Panc1 (cell line): ENCODE data around the gene CTNNAL1. TPM values are rescaled to one million over a fixed set of nuclear protein-coding genes. Genes with fewer than 3 reads are reported as not detected.

Experiments used
- ATAC-seq: fragments of 200-7000 bp; cut with Tn5 transposase; 2 replicates; pipeline ENCODE4 v1.9.1; 2020; ENCODE audit warnings: mild to moderate bottlenecking, moderate library complexity
- BruUV-seq: library from RNA; stranded (reverse); fragments of 400-500 nt; replicated peaks from 2 replicates; lab custom pipeline; 2021; lab: Mats Ljungman, UMichigan
- CTCF ChIA-PET: fragments of 300-600 bp; sonication (Branson Sonifier 250); formaldehyde crosslinking; loops from one replicate; lab custom pipeline; 2022; ENCODE audit warnings: antibody characterized with exemption; lab: Charles Lee
- POLR2A ChIA-PET: fragments of 300-600 bp; sonication (Branson Sonifier 250); formaldehyde crosslinking; loops from one replicate; lab custom pipeline; 2022; ENCODE audit warnings: antibody characterized with exemption; lab: Charles Lee
- DNase-seq: peaks from one replicate; pipeline ENCODE4 v3.0.0-alpha.2; 2010; ENCODE audit warnings: low read depth, low spot score
- H3K27ac ChIP-seq: 2 replicates; pipeline ENCODE4 v1.5.1; 2011; ENCODE audit warnings: mild to moderate bottlenecking, low read length, inconsistent platforms
- H3K27me3 ChIP-seq: fragments of 200-500 bp; sonication (Bioruptor generic); 2 replicates; pipeline ENCODE4 v1.6.0; 2014; ENCODE audit warnings: low read length, inconsistent platforms; ENCODE audit not compliant: control insufficient read depth, insufficient read depth
- H3K36me3 ChIP-seq: fragments of 200-500 bp; sonication (Bioruptor generic); 2 replicates; pipeline ENCODE4 v1.5.1; 2014; ENCODE audit warnings: inconsistent platforms, mild to moderate bottlenecking, low read length, moderate library complexity; ENCODE audit not compliant: control insufficient read depth, insufficient read depth
- H3K4me1 ChIP-seq: 2 replicates; pipeline ENCODE4 v1.5.1; 2011; ENCODE audit warnings: inconsistent platforms, mild to moderate bottlenecking, low read length, moderate library complexity; ENCODE audit not compliant: control insufficient read depth, insufficient read depth
- H3K4me3 ChIP-seq, 2 experiments: 2 replicates each; pipeline ENCODE4 v1.5.1; 2011 to 2012; ENCODE audit warnings: low read depth in 2 of 2, low read length in 2 of 2, mild to moderate bottlenecking in 2 of 2, inconsistent platforms in 1 of 2, moderate library complexity in 1 of 2
- H3K9me3 ChIP-seq: fragments of 200-500 bp; sonication (Bioruptor generic); 2 replicates; pipeline ENCODE4 v1.5.1; 2014; ENCODE audit warnings: low read depth, mild to moderate bottlenecking, inconsistent platforms, low read length, moderate library complexity; ENCODE audit not compliant: control insufficient read depth, insufficient read depth
- POLR2AphosphoS5 ChIP-seq: IDR thresholded peaks from 2 replicates; pipeline ENCODE4 v1.6.1; 2012; ENCODE audit warnings: mild to moderate bottlenecking, low read depth, low read length, moderate library complexity
- SIN3A ChIP-seq: IDR thresholded peaks from 2 replicates; pipeline ENCODE4 v1.6.1; 2012; ENCODE audit warnings: low read depth, mild to moderate bottlenecking, low read length, moderate library complexity, borderline replicate concordance; ENCODE audit not compliant: insufficient read depth
- TCF7L2 ChIP-seq: IDR thresholded peaks from 2 replicates; pipeline ENCODE4 v1.6.1; 2011; ENCODE audit warnings: mild to moderate bottlenecking, low read depth, low read length, inconsistent platforms
- in situ Hi-C: cut with HindIII; loops from 2 replicates; pipeline ENCODE4 v1.10.0; 2016; ENCODE audit warnings: low sequenced_read_pairs, low pct_unique_long_range_greater_than_20kb
- intact Hi-C: fragments of 100-400 bp; cut with micrococcal nuclease; formaldehyde crosslinking; loops from one replicate; pipeline ENCODE4 v1.10.0; 2022; ENCODE audit not compliant: unreplicated experiment
- total RNA-seq: library from RNA; stranded (reverse); gene quantifications from one replicate; pipeline ENCODE4 v1.2.1, GENCODE V29; 2021; ENCODE audit not compliant: unreplicated experiment
- TF ChIP-seq, protein P1 (sequence below), 2 experiments: IDR thresholded peaks; 2 replicates each; pipeline ENCODE4 v1.6.1; 2011 to 2012; ENCODE audit warnings: low read depth in 2 of 2, control low read depth in 1 of 2, low read length in 1 of 2, mild to moderate bottlenecking in 1 of 2, moderate library complexity in 1 of 2; ENCODE audit not compliant: insufficient read depth in 1 of 2
- TF ChIP-seq, protein P2 (sequence below): fragments of 450-650 bp; IDR thresholded peaks from 2 replicates; pipeline ENCODE4 v1.5.1; 2017; ENCODE audit warnings: mild to moderate bottlenecking

The CTNNAL1 gene
- total RNA-seq, 1 experiment from 2014 or later, result 79.8 TPM

DNA sequence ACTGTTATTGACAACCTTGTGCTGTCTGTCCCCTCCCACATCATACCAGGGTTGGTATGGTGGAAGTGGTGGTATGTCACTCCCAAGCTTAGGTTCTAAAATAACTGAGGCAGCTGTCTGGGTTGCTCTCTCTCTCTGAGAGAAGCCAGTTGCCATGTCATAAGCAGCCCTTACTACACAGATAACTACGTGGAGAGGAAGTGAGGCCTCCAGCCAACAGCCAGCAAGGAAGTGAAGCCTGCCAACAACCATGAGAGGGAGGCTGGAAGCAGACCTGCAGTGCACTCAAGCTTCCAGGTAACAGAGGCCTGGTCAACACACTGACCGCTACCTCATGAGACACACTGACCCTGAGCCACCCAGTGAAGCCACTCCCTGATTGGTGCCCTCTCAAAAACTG is 18.6 kb downstream of the CTNNAL1 start:
- BruUV-seq, result no TSS peak
- TF ChIP-seq TCF7L2 (no peak), SIN3A (no peak), POLR2AphosphoS5 (no peak)
- TF ChIP-seq, protein P1, sequence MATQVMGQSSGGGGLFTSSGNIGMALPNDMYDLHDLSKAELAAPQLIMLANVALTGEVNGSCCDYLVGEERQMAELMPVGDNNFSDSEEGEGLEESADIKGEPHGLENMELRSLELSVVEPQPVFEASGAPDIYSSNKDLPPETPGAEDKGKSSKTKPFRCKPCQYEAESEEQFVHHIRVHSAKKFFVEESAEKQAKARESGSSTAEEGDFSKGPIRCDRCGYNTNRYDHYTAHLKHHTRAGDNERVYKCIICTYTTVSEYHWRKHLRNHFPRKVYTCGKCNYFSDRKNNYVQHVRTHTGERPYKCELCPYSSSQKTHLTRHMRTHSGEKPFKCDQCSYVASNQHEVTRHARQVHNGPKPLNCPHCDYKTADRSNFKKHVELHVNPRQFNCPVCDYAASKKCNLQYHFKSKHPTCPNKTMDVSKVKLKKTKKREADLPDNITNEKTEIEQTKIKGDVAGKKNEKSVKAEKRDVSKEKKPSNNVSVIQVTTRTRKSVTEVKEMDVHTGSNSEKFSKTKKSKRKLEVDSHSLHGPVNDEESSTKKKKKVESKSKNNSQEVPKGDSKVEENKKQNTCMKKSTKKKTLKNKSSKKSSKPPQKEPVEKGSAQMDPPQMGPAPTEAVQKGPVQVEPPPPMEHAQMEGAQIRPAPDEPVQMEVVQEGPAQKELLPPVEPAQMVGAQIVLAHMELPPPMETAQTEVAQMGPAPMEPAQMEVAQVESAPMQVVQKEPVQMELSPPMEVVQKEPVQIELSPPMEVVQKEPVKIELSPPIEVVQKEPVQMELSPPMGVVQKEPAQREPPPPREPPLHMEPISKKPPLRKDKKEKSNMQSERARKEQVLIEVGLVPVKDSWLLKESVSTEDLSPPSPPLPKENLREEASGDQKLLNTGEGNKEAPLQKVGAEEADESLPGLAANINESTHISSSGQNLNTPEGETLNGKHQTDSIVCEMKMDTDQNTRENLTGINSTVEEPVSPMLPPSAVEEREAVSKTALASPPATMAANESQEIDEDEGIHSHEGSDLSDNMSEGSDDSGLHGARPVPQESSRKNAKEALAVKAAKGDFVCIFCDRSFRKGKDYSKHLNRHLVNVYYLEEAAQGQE (IDR thresholded peaks at IDR 0.05; ENCODE audit: insufficient read depth in 1 of 2, low read depth in 2 of 2, low read length in 1 of 2), result no peak
- TF ChIP-seq, protein P2, sequence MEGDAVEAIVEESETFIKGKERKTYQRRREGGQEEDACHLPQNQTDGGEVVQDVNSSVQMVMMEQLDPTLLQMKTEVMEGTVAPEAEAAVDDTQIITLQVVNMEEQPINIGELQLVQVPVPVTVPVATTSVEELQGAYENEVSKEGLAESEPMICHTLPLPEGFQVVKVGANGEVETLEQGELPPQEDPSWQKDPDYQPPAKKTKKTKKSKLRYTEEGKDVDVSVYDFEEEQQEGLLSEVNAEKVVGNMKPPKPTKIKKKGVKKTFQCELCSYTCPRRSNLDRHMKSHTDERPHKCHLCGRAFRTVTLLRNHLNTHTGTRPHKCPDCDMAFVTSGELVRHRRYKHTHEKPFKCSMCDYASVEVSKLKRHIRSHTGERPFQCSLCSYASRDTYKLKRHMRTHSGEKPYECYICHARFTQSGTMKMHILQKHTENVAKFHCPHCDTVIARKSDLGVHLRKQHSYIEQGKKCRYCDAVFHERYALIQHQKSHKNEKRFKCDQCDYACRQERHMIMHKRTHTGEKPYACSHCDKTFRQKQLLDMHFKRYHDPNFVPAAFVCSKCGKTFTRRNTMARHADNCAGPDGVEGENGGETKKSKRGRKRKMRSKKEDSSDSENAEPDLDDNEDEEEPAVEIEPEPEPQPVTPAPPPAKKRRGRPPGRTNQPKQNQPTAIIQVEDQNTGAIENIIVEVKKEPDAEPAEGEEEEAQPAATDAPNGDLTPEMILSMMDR, result no peak
- no peaks in the 10 kb centered on the region; the same call in 1 of the 2 replicates for H3K36me3 ChIP-seq
- intact Hi-C loops (no loop called here), in situ Hi-C loops (no loop called here)
- H3K9me3 ChIP-seq, result no peaks in the 10 kb centered on the region
- ChIA-PET POLR2A (no interaction called here), CTCF (no interaction called here)
- no peak overlapping the region for H3K4me3 ChIP-seq
- H3K4me1 ChIP-seq, result no peaks in the 10 kb centered on the region
- H3K27ac ChIP-seq, result no peak overlapping the region
- no peaks in the 10 kb centered on the region for H3K27me3 ChIP-seq
- DNase-seq (no peak), ATAC-seq (no peak)

DNA sequence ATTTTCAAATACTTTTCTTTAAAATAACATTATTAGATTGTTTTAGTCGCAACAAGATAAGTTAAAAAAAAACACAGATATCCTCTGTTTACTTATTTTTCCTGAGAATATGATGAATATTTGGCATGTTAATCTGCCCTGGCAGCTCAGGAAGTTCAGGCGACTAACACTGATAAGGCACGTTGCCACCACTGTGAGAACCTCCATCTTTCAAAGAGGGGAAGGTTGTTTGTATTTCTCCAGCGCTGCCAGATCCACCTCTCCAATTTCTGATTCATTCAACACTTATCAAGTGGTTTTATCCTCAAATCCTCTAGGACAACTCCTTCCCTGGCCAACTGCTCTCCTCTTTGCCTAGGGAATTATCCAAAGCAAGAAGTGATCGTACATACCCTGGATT is 21.8 kb downstream of the CTNNAL1 start:
- Histone ChIP-seq H3K4me3 (no peak overlapping the region), H3K36me3 (peaks cover 2% of the 10 kb centered on the region; the same call in 1 of the 2 replicates), H3K27ac (no peak overlapping the region), H3K4me1 (no peaks in the 10 kb centered on the region), H3K27me3 (no peaks in the 10 kb centered on the region), H3K9me3 (no peaks in the 10 kb centered on the region)
- DNase-seq (no peak), ATAC-seq (no peak)
- in situ Hi-C loops, result no loop called here
- ChIA-PET POLR2A (no interaction called here), CTCF (no interaction called here)
- intact Hi-C loops, result no loop called here
- BruUV-seq, result no TSS peak
- TF ChIP-seq, protein P2, result no peak
- TF ChIP-seq, protein P1 (IDR thresholded peaks at IDR 0.05; ENCODE audit: insufficient read depth in 1 of 2, low read depth in 2 of 2, low read length in 1 of 2), result no peak
- TF ChIP-seq TCF7L2 (no peak), POLR2AphosphoS5 (no peak), SIN3A (no peak)
